Measurements from ENCODE around the gene CCNDBP1.

Gene CCNDBP1

DNA sequence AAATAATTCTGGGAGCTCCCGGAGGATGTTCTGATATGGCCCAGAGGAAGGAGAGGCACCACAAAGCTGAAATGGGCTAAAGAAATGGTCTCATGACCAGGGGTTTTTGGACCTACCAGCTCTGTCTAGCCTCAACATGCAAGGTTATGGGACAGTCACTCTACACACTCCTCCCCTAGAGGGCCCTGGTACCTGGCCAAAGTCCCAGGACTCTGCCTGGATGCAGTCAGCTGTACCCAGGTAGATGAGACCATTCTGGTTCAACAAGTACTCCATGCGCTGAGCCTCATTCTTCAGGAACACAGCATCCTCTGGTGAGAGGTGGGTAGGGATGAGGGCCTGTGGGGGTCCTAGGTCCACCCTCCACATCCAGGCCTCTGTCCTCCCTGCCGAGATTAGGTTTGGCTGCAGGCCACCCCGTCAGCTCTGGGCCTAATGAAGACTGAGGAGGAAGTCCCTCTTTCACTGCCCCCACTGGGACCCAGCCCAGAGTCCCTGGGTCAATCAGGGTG lies 26.1 kb downstream of the CCNDBP1 start:
- no peaks in the 10 kb centered on the region for H3K79me2 ChIP-seq
- H3K4me2 ChIP-seq (ENCODE audit: low read length): no peak overlapping the region
- H3K9ac ChIP-seq: no peak overlapping the region
- H3K4me1 ChIP-seq: no peaks in the 10 kb centered on the region
- H3K36me3 ChIP-seq (ENCODE audit: control insufficient read depth, insufficient read depth, low read length): no peaks in the 10 kb centered on the region
- H3K27me3 ChIP-seq (ENCODE audit: control insufficient read depth, insufficient read depth, low read length): no peaks in the 10 kb centered on the region
- no peak overlapping the region for H2AFZ ChIP-seq
- H3K27ac ChIP-seq: no peak overlapping the region
- H3K9me3 ChIP-seq (ENCODE audit: control insufficient read depth, low read length): no peaks in the 10 kb centered on the region
- TF ChIP-seq, protein P1, sequence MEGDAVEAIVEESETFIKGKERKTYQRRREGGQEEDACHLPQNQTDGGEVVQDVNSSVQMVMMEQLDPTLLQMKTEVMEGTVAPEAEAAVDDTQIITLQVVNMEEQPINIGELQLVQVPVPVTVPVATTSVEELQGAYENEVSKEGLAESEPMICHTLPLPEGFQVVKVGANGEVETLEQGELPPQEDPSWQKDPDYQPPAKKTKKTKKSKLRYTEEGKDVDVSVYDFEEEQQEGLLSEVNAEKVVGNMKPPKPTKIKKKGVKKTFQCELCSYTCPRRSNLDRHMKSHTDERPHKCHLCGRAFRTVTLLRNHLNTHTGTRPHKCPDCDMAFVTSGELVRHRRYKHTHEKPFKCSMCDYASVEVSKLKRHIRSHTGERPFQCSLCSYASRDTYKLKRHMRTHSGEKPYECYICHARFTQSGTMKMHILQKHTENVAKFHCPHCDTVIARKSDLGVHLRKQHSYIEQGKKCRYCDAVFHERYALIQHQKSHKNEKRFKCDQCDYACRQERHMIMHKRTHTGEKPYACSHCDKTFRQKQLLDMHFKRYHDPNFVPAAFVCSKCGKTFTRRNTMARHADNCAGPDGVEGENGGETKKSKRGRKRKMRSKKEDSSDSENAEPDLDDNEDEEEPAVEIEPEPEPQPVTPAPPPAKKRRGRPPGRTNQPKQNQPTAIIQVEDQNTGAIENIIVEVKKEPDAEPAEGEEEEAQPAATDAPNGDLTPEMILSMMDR (IDR thresholded peaks at IDR 0.05): no peak
- no peak overlapping the region for H3K4me3 ChIP-seq (ENCODE audit: low read depth, low read length)

DNA sequence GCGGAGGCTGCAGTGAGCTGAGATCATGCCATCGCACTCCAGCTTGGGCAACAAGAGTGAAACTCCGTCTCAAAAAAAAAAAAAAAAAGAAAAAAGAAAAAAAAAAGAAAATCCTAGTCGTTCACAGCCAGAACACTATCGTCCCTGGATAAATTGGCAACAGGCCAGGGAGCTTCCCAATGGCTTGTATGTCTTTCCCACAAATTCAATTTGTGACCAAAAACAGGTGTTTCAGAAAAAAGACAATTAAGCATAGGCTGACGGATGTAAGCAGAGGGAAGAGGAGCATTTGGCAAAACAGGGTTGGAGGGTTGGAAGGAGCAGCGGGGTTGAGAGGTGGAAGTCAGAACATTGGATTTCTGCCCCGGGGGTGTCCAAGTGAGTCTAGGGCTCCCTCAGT lies 27.1 kb downstream of the CCNDBP1 start:
- H2AFZ ChIP-seq: no peak overlapping the region
- H3K27me3 ChIP-seq (ENCODE audit: control insufficient read depth, insufficient read depth, low read length): no peaks in the 10 kb centered on the region
- H3K27ac ChIP-seq: no peak overlapping the region
- no peak overlapping the region for H3K4me3 ChIP-seq (ENCODE audit: low read depth, low read length)
- H3K79me2 ChIP-seq: no peaks in the 10 kb centered on the region
- H3K9me3 ChIP-seq (ENCODE audit: control insufficient read depth, low read length): no peaks in the 10 kb centered on the region
- no peak overlapping the region for H3K9ac ChIP-seq
- TF ChIP-seq, protein P1 (IDR thresholded peaks at IDR 0.05): no peak
- H3K4me1 ChIP-seq: no peaks in the 10 kb centered on the region
- H3K4me2 ChIP-seq (ENCODE audit: low read length): no peak overlapping the region
- no peaks in the 10 kb centered on the region for H3K36me3 ChIP-seq (ENCODE audit: control insufficient read depth, insufficient read depth, low read length)

DNA sequence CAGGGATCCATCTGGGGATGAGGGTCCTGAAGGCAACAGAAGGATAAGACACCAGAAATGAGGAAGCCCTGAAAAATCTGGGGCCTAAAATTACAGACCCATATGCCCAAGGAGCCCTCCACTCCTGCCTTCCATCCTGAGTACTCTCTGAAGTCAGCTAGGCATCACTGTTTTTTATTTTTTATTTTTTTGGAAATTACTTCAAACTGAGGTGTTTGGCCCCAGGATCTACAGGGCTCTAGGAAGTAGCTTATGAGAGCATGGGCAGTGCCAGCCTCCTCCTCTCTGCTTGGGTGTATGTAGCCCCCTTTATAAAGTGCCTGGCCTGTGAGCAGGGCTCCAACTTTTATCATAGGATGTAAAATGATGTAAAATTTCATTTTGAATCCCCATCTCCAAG lies 27.7 kb downstream of the CCNDBP1 start:
- H2AFZ ChIP-seq: no peak overlapping the region
- TF ChIP-seq, protein P1 (IDR thresholded peaks at IDR 0.05): no peak

DNA sequence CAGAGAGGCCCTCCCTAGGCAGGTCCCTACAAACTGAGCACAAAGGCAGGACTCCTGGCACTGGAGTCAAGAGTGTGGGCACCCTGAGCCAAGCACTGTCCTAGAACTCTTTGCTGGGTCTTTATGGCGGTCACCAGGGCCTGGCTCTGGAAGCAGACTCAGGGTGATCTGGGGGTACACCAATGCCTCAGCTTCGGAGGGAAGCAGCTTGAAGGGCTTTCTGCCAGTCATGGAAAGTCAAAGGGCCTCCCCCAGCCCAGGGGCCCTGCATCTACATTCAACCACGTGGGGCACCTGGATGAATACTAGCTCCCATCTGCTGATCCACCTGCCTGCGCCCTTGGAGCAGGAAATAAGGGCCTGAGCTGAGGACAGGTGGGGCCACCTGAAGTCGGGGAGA lies 28.3 kb downstream of the CCNDBP1 start:
- Histone ChIP-seq H3K4me2 (ENCODE audit: low read length) (no peak overlapping the region), H3K9me3 (ENCODE audit: control insufficient read depth, low read length) (no peaks in the 10 kb centered on the region), H3K36me3 (ENCODE audit: control insufficient read depth, insufficient read depth, low read length) (no peaks in the 10 kb centered on the region), H3K4me3 (ENCODE audit: low read depth, low read length) (no peak overlapping the region), H3K27ac (no peak overlapping the region), H2AFZ (no peak overlapping the region), H3K4me1 (no peaks in the 10 kb centered on the region), H3K27me3 (ENCODE audit: control insufficient read depth, insufficient read depth, low read length) (no peaks in the 10 kb centered on the region), H3K9ac (no peak overlapping the region), H3K79me2 (no peaks in the 10 kb centered on the region)
- TF ChIP-seq, protein P1 (IDR thresholded peaks at IDR 0.05): no peak

More for the DNA sequence above, 27.7 kb downstream of the CCNDBP1 start:
- no peaks in the 10 kb centered on the region for H3K79me2 ChIP-seq
- H3K4me1 ChIP-seq: no peaks in the 10 kb centered on the region
- no peak overlapping the region for H3K9ac ChIP-seq
- no peak overlapping the region for H3K4me2 ChIP-seq (ENCODE audit: low read length)
- no peak overlapping the region for H3K4me3 ChIP-seq (ENCODE audit: low read depth, low read length)
- H3K36me3 ChIP-seq (ENCODE audit: control insufficient read depth, insufficient read depth, low read length): no peaks in the 10 kb centered on the region
- no peaks in the 10 kb centered on the region for H3K9me3 ChIP-seq (ENCODE audit: control insufficient read depth, low read length)
- no peak overlapping the region for H3K27ac ChIP-seq
- H3K27me3 ChIP-seq (ENCODE audit: control insufficient read depth, insufficient read depth, low read length): no peaks in the 10 kb centered on the region

DNA sequence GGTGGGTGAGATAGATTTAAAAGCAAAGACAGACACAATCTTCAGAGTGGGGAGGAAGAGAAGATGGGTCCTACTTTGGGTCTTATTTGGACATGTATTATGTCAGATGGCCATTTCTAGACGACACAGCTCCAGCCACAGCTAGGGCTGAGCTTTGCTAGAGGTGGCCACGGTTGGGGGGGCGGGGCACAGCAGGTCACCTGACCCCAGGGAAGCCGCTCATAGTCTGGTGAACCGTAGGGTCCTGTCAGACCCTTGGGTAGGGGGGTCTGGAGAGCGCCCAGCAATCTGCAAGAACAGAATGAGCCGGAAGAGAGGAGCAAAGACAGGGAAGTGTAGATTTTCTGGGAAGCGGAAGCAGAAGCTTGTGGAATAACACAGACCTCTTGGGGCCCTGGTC lies 29.0 kb downstream of the CCNDBP1 start:
- no peak overlapping the region for H3K4me3 ChIP-seq (ENCODE audit: low read depth, low read length)
- H3K4me2 ChIP-seq (ENCODE audit: low read length): no peak overlapping the region
- H3K27ac ChIP-seq: no peak overlapping the region
- no peaks in the 10 kb centered on the region for H3K79me2 ChIP-seq
- no peaks in the 10 kb centered on the region for H3K36me3 ChIP-seq (ENCODE audit: control insufficient read depth, insufficient read depth, low read length)
- TF ChIP-seq, protein P1 (IDR thresholded peaks at IDR 0.05): no peak
- H2AFZ ChIP-seq: no peak overlapping the region
- H3K9me3 ChIP-seq (ENCODE audit: control insufficient read depth, low read length): no peaks in the 10 kb centered on the region
- H3K4me1 ChIP-seq: no peaks in the 10 kb centered on the region
- no peaks in the 10 kb centered on the region for H3K27me3 ChIP-seq (ENCODE audit: control insufficient read depth, insufficient read depth, low read length)
- H3K9ac ChIP-seq: no peak overlapping the region
